Kidney (tissue), 14 donors: ENCODE data around the gene PAX5. TPM values are rescaled to one million over a fixed set of nuclear protein-coding genes. Genes with fewer than 3 reads are reported as not detected.
A peak's percentile ranks its signal among the peaks of the same experiment; 100 is the strongest.

Experiments used
- DNase-seq, 5 donors: peaks; one replicate each; pipeline ENCODE4 v3.0.0-alpha.2; 2013 to 2020
- FAIRE-seq: peaks from 2 replicates; lab custom pipeline; 2012; peaks lifted over from hg19 to GRCh38; lab: Jason Lieb, UNC
- H3K27ac ChIP-seq, 2 donors: one replicate each; pipeline ENCODE4 v1.7.0; 2013; ENCODE audit warnings: low read depth in 2 of 2, low read length in 2 of 2, inconsistent platforms in 1 of 2
- H3K27me3 ChIP-seq: one replicate; pipeline ENCODE4 v1.7.1; 2013; ENCODE audit warnings: low read length, inconsistent platforms; ENCODE audit not compliant: control insufficient read depth, insufficient read depth
- H3K36me3 ChIP-seq, 3 donors: one replicate each; pipeline versions ENCODE4 v1.7.0 to v1.7.1; 2013; ENCODE audit warnings: low read length in 3 of 3, control low read depth in 1 of 3, inconsistent platforms in 1 of 3; ENCODE audit not compliant: insufficient read depth in 3 of 3, control insufficient read depth in 2 of 3
- H3K4me1 ChIP-seq, 3 donors: one replicate each; pipeline versions ENCODE4 v1.7.0 to v1.7.1; 2013; ENCODE audit warnings: low read length in 3 of 3, inconsistent platforms in 1 of 3, low read depth in 1 of 3; ENCODE audit not compliant: control insufficient read depth in 2 of 3, insufficient read depth in 2 of 3
- H3K4me3 ChIP-seq, 3 donors: one replicate each; pipeline versions ENCODE4 v1.7.0 to v1.8.1; 2013; ENCODE audit warnings: low read length in 3 of 3, control low read depth in 1 of 3, inconsistent platforms in 1 of 3
- H3K9ac ChIP-seq, 3 donors: one replicate each; pipeline versions ENCODE4 v1.7.0 to v1.7.1; 2013; ENCODE audit warnings: low read length in 3 of 3, control low read depth in 1 of 3, inconsistent platforms in 1 of 3
- H3K9me3 ChIP-seq, 3 donors: one replicate each; pipeline versions ENCODE4 v1.7.0 to v1.7.1; 2013; ENCODE audit warnings: low read length in 3 of 3, control low read depth in 1 of 3, inconsistent platforms in 1 of 3; ENCODE audit not compliant: control insufficient read depth in 2 of 3, insufficient read depth in 1 of 3
- intact Hi-C: fragments of 100-400 bp; cut with DNase I; formaldehyde crosslinking; loops from one replicate; pipeline ENCODE4 v1.11.1; 2022
- polyA plus RNA-seq: library from polyadenylated mRNA; stranded (reverse); fragments of 350-450 nt; fragmentation: Illumina TruSeq; extraction: RNeasy Lipid Tissue Mini Kit (QIAGEN cat#74804); gene quantifications from one replicate; pipeline ENCODE4 v1.2.3, GENCODE V29; 2014; ENCODE audit warnings: low read depth, low replicate concordance; ENCODE audit not compliant: insufficient read depth
- total RNA-seq: library from RNA; stranded (reverse); fragmentation: NEBNext Ultra II Directional; extraction: Animal tissue kit (Norgen Biotek cat#: 25700); gene quantifications from one replicate; pipeline ENCODE4 v1.2.1, GENCODE V29; 2021
- TF ChIP-seq, protein P1 (sequence below): IDR thresholded peaks from 3 replicates; pipeline ENCODE4 v1.5.1; 2012; ENCODE audit warnings: mild to moderate bottlenecking, moderate library complexity, borderline replicate concordance; ENCODE audit not compliant: insufficient read depth; ENCODE audit errors: extremely low read depth
- donor health status: control.
- donor health status: control.
- donor health status: control.
- donor health status: control.
- donor health status: control.
- donor health status: DM: yes; HTN: yes; CAD: no.
- donor health status: Normal renal cell carcinoma (clear cell type).

PAX5 gene
- total and polyA plus RNA-seq, 2 donors from 2014 or later = 2.7 TPM; not detected in 1

DNA sequence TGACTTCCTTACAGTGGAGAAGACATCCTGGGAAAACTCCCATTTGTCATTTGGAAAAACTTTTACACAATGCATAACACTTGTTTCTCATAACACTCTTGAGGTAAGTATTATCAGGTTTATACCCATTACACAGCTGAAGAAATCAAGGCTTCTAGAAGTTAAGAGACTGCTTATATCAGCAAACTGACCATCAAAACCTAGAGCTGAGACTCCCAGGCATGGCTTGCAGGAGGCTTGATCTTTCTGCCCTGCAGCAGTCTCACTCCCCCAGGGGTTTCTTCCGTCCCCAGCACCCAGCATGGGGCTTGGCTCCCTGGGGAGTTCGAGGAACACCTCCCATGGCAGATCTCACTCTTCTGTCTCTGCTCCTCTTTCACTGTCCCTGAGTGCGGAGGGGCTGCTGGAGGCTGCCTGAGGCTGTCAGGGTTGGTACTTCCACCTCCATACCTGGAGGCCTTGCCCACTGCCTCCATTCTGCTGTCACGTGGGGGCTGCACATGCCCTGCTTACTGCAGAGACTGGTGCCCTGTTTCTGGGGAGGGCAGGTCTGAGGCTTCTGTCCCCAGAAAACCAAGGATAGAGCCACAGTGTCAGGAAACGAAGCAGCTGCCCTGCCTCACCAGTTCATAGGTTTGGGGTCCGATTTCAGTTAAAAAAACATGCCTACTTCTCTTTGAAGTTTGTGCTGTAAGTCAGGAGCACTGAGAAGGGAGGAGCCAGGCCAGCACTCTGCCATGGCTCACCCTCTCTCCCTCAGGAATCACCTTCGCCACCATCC, 202.5 kb downstream of the PAX5 start:
- Histone ChIP-seq H3K27me3 (no peaks in the 10 kb centered on the region), H3K27ac (no peak overlapping the region), H3K36me3 (no peaks in the 10 kb centered on the region), H3K4me3 (no peak overlapping the region), H3K9ac (no peak overlapping the region), H3K9me3 (no peaks in the 10 kb centered on the region), H3K4me1 (no peaks in the 10 kb centered on the region)
- FAIRE-seq = no peak
- TF ChIP-seq, protein P1, sequence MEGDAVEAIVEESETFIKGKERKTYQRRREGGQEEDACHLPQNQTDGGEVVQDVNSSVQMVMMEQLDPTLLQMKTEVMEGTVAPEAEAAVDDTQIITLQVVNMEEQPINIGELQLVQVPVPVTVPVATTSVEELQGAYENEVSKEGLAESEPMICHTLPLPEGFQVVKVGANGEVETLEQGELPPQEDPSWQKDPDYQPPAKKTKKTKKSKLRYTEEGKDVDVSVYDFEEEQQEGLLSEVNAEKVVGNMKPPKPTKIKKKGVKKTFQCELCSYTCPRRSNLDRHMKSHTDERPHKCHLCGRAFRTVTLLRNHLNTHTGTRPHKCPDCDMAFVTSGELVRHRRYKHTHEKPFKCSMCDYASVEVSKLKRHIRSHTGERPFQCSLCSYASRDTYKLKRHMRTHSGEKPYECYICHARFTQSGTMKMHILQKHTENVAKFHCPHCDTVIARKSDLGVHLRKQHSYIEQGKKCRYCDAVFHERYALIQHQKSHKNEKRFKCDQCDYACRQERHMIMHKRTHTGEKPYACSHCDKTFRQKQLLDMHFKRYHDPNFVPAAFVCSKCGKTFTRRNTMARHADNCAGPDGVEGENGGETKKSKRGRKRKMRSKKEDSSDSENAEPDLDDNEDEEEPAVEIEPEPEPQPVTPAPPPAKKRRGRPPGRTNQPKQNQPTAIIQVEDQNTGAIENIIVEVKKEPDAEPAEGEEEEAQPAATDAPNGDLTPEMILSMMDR = no peak
- intact Hi-C loops = no loop called here
- DNase-seq = peak; percentile 33 to 85 (median 68)

DNA sequence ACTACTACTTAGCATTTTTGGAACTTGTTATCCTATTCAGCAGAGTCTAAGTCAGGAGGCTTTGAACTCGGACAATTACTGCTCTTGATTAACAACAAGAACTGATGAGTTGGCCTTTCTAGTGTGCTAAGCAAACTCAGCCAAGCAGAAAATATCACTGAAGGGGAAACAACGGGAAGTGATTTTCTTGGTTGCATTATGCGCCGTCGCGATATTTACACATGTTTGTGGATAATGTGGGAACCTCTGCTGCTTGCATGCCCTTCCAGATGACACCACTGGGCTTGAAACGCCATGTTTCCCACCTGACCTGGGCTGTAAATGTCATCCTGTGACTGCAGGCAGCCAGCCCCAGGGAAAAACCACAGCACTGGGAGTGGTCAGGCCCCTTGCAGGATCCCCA, 205.5 kb downstream of the PAX5 start:
- H3K4me3 ChIP-seq = no peak overlapping the region
- intact Hi-C loops = no loop called here
- no peaks in the 10 kb centered on the region for H3K27me3 ChIP-seq
- FAIRE-seq = no peak
- H3K36me3 ChIP-seq = no peaks in the 10 kb centered on the region
- H3K27ac ChIP-seq = no peak overlapping the region
- H3K9ac ChIP-seq = no peak overlapping the region
- TF ChIP-seq, protein P1 = no peak
- DNase-seq = peak in 4 of 5 donors; percentile 12 to 50 (median 39)
- no peaks in the 10 kb centered on the region for H3K4me1 ChIP-seq
- H3K9me3 ChIP-seq = no peaks in the 10 kb centered on the region

DNA sequence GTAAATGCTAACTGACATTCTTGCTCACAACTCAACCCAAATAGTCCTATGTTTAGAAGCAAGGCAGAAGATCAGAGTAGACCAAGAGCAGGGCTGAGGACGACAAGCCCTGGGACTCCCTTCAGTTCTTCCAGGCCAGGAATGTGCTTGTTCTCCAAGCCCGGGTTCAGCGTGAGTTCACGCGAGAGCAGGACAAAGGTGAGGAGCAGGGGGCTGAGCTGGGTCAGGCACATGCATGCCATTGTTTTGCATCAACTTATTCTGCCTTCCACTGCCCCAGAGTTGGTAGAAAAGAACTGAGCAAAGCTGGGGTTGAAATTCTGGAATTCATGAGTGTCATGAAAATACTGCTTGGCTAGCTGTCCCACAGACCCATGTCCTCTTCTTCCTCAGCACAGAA, 206.5 kb downstream of the PAX5 start:
- Histone ChIP-seq H3K27me3 (no peaks in the 10 kb centered on the region), H3K36me3 (no peaks in the 10 kb centered on the region), H3K27ac (no peak overlapping the region), H3K4me1 (no peaks in the 10 kb centered on the region), H3K9ac (no peak overlapping the region), H3K4me3 (no peak overlapping the region), H3K9me3 (no peaks in the 10 kb centered on the region)
- TF ChIP-seq, protein P1 = no peak
- no peak for FAIRE-seq
- peak in 3 of 5 donors; percentile 22 to 36 (median 23) for DNase-seq
- intact Hi-C loops = no loop called here

DNA sequence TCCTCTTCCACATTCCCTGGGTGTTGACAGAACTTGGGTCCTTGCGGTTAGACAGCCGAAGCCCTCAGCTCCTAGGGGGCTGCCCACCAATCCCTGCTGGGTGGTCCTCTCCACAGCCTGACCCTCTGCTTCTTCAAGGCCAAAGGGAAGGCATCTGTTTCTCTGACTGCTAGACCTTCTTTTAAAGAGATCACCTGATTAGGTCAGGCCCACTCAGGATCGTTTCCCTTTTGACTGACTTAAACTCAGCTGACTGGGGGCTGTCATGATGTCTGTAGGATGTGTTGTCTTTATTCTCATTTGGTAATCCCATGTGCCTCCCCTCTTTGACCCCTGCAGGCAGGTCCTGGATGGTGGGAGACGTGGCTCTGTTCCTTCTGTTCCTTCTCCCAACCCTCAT, 207.5 kb downstream of the PAX5 start:
- no peak overlapping the region for H3K27ac ChIP-seq
- DNase-seq = peak in 1 of 5 donors; percentile 39

More for the DNA sequence above, 207.5 kb downstream of the PAX5 start:
- Histone ChIP-seq H3K9me3 (no peaks in the 10 kb centered on the region), H3K9ac (no peak overlapping the region), H3K36me3 (no peaks in the 10 kb centered on the region), H3K4me1 (no peaks in the 10 kb centered on the region), H3K4me3 (no peak overlapping the region), H3K27me3 (no peaks in the 10 kb centered on the region)
- no peak for FAIRE-seq
- TF ChIP-seq, protein P1 = no peak
- intact Hi-C loops = no loop called here
